Pancreas (tissue), 10 donors: ENCODE results near the gene CBFB. TPM values are rescaled to one million over a fixed set of nuclear protein-coding genes. Genes with fewer than 3 reads are reported as not detected.
A peak's percentile ranks its signal among the peaks of the same experiment; 100 is the strongest.

Experiments
- ATAC-seq, 4 donors: fragments of 200-7000 bp; cut with Tn5 transposase; one replicate each; pipeline versions ENCODE4 v1.8.0 to v1.9.1; 2020; ENCODE audit warnings: mild to moderate bottlenecking in 4 of 4, moderate library complexity in 4 of 4
- DNase-seq, 6 donors: peaks; one replicate each; pipeline ENCODE4 v3.0.0-alpha.2; 2020
- FAIRE-seq: peaks from 2 replicates; lab custom pipeline; 2012; peaks lifted over from hg19 to GRCh38; lab: Jason Lieb, UNC
- H3K27ac ChIP-seq, 4 donors: fragments of 200-600 bp; sonication (generic); 1 replicate in 3 of 4; 2 replicates in 1 of 4; pipeline versions ENCODE4 v1.5.0 to v1.8.0; 2020
- H3K27me3 ChIP-seq, 4 donors: fragments of 200-600 bp; one replicate each; pipeline ENCODE4 v1.8.0; 2021
- H3K36me3 ChIP-seq, 3 donors: fragments of 200-600 bp; sonication (generic) in 1 of 3; one replicate each; pipeline versions ENCODE4 v1.5.0 to v1.8.0; 2020 to 2021
- H3K4me1 ChIP-seq, 3 donors: fragments of 200-600 bp; one replicate each; pipeline ENCODE4 v1.8.0; 2021
- H3K4me3 ChIP-seq, 4 donors: fragments of 200-600 bp; sonication (generic) in 2 of 4; one replicate each; pipeline versions ENCODE4 v1.5.0 to v1.8.0; 2020 to 2021
- H3K9me3 ChIP-seq, 4 donors: fragments of 200-600 bp; one replicate each; pipeline ENCODE4 v1.8.0; 2021
- CTCF ChIP-seq, 4 donors: fragments of 200-600 bp; sonication (generic) in 3 of 4; IDR thresholded peaks; one replicate each; pipeline versions ENCODE4 v1.5.0 to v1.8.0; 2021; ENCODE audit warnings: antibody characterized with exemption in 4 of 4
- WGBS, 2 donors: extraction: QIAGEN DNeasy Blood & Tissue Kit; methylation state at CpG; one replicate each; pipeline ENCODE4 v1.1.7; 2013; 5-methylcytosine and 5-hydroxymethylcytosine counted together
- intact Hi-C, 3 donors: fragments of 100-400 bp; cut with DNase I; formaldehyde crosslinking; loops; one replicate each; pipeline versions ENCODE4 v1.11.1 to v1.14.2; 2022
- polyA plus RNA-seq, 2 donors: library from polyadenylated mRNA; stranded (reverse); fragments of 200-250 nt; gene quantifications; one replicate each; pipeline ENCODE4 v1.2.3, GENCODE V29; 2013
- total RNA-seq, 6 donors: library from RNA; stranded (reverse); fragmentation: NEBNext Ultra II Directional in 4 of 6; extraction: Animal tissue kit (Norgen Biotek cat#: 25700) in 4 of 6; gene quantifications; one replicate each; pipeline versions ENCODE4 v1.2.1 to v1.2.4, GENCODE V29; 2021 to 2023
- donor health status: healthy with polysubstance abuse.
- donor health status: DM: no; HTN: no; CAD: no; lungs with moderate emphysema.
- donor health status: DM: no; HTN: no; CAD: no.
- donor health status: control.
- donor health status: control.
- donor health status: Bipolar disorder and iron deficiency.
- donor health status: DM: yes; HTN: yes; CAD: no.
- donor health status: DM: no; HTN: no; CAD: no.
- donor health status: DM: no; HTN: no; CAD: no.
- donor health status: DM: yes; HTN: yes; CAD: no.

The CBFB gene
- total and polyA plus RNA-seq, 8 donors: 11.5 to 27.0 (median 19.6) TPM

DNA sequence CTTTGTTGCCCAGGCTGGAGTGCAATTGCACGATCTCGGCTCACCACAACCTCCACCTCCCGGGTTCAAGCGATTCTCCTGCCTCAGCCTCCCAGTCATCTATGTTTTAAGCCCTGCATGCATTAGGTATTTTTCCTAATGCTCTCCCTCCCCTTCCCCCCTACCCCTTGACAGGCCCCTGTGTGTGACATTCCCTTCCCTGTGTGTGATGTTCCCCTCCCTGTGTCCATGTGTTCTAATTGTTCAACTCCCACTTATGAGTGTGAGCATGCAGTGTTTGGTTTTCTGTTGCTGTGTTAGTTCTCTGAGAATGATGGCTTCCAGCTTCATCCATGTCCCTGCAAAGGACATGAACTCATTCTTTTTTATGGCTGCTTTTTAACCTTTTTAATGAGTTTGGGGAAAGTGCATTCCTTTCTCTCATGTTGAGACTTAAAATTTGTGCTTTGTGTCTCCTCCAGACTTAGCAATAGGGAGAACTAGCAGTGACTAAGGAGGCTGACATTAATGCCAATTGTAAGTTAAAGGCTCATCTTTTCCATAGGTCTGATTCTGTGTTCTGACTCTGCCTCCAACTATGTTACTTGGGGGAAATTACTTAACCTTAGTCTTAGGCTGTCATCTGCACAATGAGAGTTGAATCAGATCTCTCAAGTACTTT, 63.1 kb downstream of the CBFB start:
- WGBS, 2 donors: 85 to 92% methylated on average over 4 of the region's 4 CpGs
- Histone ChIP-seq H3K4me3 (no peak overlapping the region), H3K9me3 (no peaks in the 10 kb centered on the region), H3K27ac (no peak overlapping the region), H3K4me1 (no peaks in the 10 kb centered on the region), H3K36me3 (no peaks in the 10 kb centered on the region), H3K27me3 (no peaks in the 10 kb centered on the region)
- ATAC-seq (no peak), DNase-seq (no peak), FAIRE-seq (no peak)
- no peak for TF ChIP-seq CTCF (IDR thresholded peaks at IDR 0.05)
- intact Hi-C loops: no loop called here

DNA sequence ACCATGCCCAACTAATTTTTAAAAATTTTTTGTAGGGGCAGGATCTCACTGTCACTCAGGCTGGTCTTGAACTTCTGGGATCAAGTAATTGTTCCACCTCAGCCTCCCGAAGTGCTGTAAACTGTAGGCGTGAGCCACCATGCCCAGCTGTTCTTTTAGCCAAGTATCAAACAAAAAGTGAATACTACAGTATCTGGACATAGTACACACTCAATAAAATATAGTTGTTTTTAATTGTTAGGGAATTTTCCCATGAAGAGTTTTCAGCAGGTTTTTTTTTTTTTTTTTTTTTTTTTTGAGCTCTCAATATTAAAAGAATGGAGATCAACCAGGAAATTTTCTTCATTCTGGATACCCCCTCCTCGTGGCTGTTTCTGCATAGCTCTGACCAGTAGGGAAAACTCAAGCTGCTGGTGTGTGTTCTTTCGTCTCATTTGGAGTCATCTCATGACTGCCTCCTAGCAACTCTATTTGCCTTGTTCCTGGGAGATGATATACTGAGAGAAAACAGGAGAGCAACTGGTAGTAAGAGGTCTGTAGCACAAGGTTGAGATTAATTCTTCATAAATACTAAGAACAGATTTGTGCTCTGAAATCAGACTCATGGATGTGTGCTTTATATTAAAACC, 64.3 kb downstream of the CBFB start:
- Histone ChIP-seq H3K36me3 (no peaks in the 10 kb centered on the region), H3K27ac (no peak overlapping the region), H3K4me3 (no peak overlapping the region), H3K9me3 (no peaks in the 10 kb centered on the region), H3K27me3 (no peaks in the 10 kb centered on the region), H3K4me1 (no peaks in the 10 kb centered on the region)
- TF ChIP-seq CTCF (IDR thresholded peaks at IDR 0.05): no peak
- 84 to 85% methylated on average over 4 of the region's 4 CpGs for WGBS, 2 donors
- intact Hi-C loops: no loop called here
- peak in 2 of 4 donors; percentile 80 to 85 for ATAC-seq
- no peak for DNase-seq
- FAIRE-seq: no peak

DNA sequence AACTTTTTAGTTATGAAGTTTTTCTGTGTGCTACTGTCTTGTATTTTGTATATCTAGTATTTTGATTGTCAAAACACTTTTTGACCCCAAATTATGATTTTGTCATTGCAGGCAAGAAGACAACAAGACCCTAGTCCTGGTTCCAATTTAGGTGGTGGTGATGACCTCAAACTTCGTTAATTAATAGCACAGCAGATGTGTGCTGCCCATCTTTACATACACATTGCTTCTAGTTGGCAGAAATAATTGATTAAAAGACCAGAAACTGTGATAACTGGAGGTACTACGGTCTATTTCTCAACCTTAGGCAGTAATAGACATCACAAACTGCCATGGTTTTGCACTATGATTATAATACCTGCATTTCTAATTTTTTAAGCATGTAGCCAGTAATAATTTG, 69.7 kb downstream of the CBFB start:
- Histone ChIP-seq H3K4me1 (no peaks in the 10 kb centered on the region), H3K27me3 (no peaks in the 10 kb centered on the region), H3K36me3 (peaks cover 0 to 5% (median 0%) of the 10 kb centered on the region in 3 donors), H3K27ac (no peak overlapping the region), H3K9me3 (no peaks in the 10 kb centered on the region), H3K4me3 (no peak overlapping the region)
- 77 to 86% methylated on average over 2 of the region's 2 CpGs for WGBS, 2 donors
- ATAC-seq (no peak), FAIRE-seq (no peak), DNase-seq (no peak)
- intact Hi-C loops: no loop called here
- no peak for TF ChIP-seq CTCF (IDR thresholded peaks at IDR 0.05)

DNA sequence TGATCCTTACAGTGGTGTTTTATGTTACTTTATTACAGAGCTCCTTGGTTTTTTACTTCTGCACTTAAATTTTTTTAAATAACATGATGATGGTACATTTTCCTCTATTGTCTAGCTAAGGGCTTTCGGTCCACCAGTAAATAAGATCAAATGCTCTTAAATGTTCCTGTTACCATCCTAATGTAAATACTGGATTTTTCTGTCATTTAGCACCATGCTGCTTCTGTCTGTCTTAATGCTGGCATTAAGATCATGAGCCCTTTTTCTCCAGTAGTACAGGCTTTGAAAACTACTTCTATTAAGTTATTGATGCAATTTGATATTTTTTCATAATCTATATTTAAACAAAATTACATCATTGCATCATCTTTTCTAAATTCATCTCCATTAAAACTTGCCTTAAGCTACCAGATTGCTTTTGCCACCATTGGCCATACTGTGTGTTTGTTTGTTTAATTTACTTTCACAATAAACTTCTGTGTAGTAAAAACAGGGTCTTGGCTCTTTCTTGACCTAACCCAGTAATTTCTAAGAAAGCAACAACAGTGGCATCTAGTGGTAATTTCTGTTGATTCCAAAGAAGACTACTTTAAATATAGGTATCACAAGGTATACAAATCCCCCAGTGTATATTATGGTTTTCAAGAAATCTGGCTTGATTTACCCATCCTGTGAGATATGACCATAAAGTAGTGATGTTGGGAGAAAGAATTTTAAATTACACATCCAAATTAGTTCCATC, 71.8 kb downstream of the CBFB start:
- H3K27me3 ChIP-seq: no peaks in the 10 kb centered on the region
- DNase-seq (no peak), ATAC-seq (no peak), FAIRE-seq (no peak)
- WGBS, 2 donors: 96 to 97% methylated on average over 1 of the region's 1 CpG
- TF ChIP-seq CTCF (IDR thresholded peaks at IDR 0.05): no peak
- peaks cover 0 to 5% (median 0%) of the 10 kb centered on the region in 3 donors for H3K36me3 ChIP-seq
- H3K27ac ChIP-seq: no peak overlapping the region
- intact Hi-C loops: no loop called here
- H3K4me3 ChIP-seq: no peak overlapping the region
- peaks cover 0 to 4% (median 0%) of the 10 kb centered on the region in 3 donors for H3K4me1 ChIP-seq
- no peaks in the 10 kb centered on the region for H3K9me3 ChIP-seq
